H1 (cell line): ENCODE data around the gene FMNL2. TPM values are rescaled to one million over a fixed set of nuclear protein-coding genes. Genes with fewer than 3 reads are reported as not detected.

Experiments
- CTCF ChIA-PET: fragments of 300-600 bp; sonication (Branson Sonifier 250); formaldehyde crosslinking; loops from one replicate; lab custom pipeline; 2021; ENCODE audit not compliant: partially characterized antibody; lab: Charles Lee
- POLR2A ChIA-PET: fragments of 300-600 bp; sonication (Branson Sonifier 250); formaldehyde crosslinking; loops from one replicate; lab custom pipeline; 2021; ENCODE audit warnings: inconsistent platforms; ENCODE audit not compliant: partially characterized antibody; lab: Charles Lee
- DNase-seq, 2 experiments: peaks; one replicate each; pipeline versions ENCODE4 v3.0.0 to v3.0.0-alpha.2; 2010 to 2022; ENCODE audit warnings: low spot score in 2 of 2, low read depth in 1 of 2, mixed read lengths in 1 of 2
- FAIRE-seq: peaks from 2 replicates; lab custom pipeline; 2011; peaks lifted over from hg19 to GRCh38; lab: Jason Lieb, UNC
- H2AFZ ChIP-seq: 2 replicates; pipeline ENCODE4 v1.8.1; 2012; ENCODE audit warnings: low read length, inconsistent platforms
- H2AK5ac ChIP-seq: 2 replicates; pipeline ENCODE4 v1.6.1; 2013; ENCODE audit warnings: low read depth, low read length
- H2BK120ac ChIP-seq: replicated peaks from 2 replicates; pipeline ENCODE3; 2013; ENCODE audit warnings: low read depth, low read length, inconsistent platforms
- H2BK12ac ChIP-seq: 2 replicates; pipeline ENCODE4 v1.6.1; 2013; ENCODE audit warnings: low read depth, low read length
- H2BK15ac ChIP-seq: 2 replicates; pipeline ENCODE4 v1.6.1; 2013; ENCODE audit warnings: low read length
- H2BK20ac ChIP-seq: 2 replicates; pipeline ENCODE4 v1.6.1; 2013; ENCODE audit warnings: low read length
- H2BK5ac ChIP-seq: 2 replicates; pipeline ENCODE4 v1.6.1; 2013; ENCODE audit warnings: low read depth, low read length
- H3K14ac ChIP-seq: 2 replicates; pipeline ENCODE4 v1.6.1; 2013; ENCODE audit warnings: inconsistent platforms; ENCODE audit not compliant: insufficient read length
- H3K18ac ChIP-seq: 2 replicates; pipeline ENCODE4 v1.6.1; 2013; ENCODE audit warnings: low read length; ENCODE audit errors: extremely low read depth
- H3K23ac ChIP-seq: 2 replicates; pipeline ENCODE4 v1.6.1; 2013; ENCODE audit warnings: inconsistent platforms; ENCODE audit not compliant: insufficient read length
- H3K23me2 ChIP-seq: 2 replicates; pipeline ENCODE4 v1.6.1; 2013; ENCODE audit warnings: low read depth, low read length
- H3K27ac ChIP-seq: 2 replicates; pipeline ENCODE4 v1.6.1; 2011; ENCODE audit warnings: low read depth, low read length, inconsistent platforms
- H3K27me3 ChIP-seq, 4 experiments: replicated peaks in 1 of 4; 1 replicate in 1 of 4; 2 replicates in 3 of 4; pipeline versions ENCODE4 v1.6.1 to v1.8.1; 2011 to 2013; ENCODE audit warnings: low read length in 3 of 4, mild to moderate bottlenecking in 3 of 4, inconsistent platforms in 2 of 4, mixed read lengths in 2 of 4, moderate library complexity in 1 of 4; ENCODE audit not compliant: control insufficient read depth in 3 of 4, insufficient read depth in 3 of 4; ENCODE audit errors: extremely low read depth in 1 of 4
- H3K36me3 ChIP-seq, 4 experiments: 2 replicates each; pipeline versions ENCODE4 v1.6.1 to v1.8.1; 2011 to 2013; ENCODE audit warnings: mild to moderate bottlenecking in 4 of 4, low read length in 3 of 4, moderate library complexity in 2 of 4, control low read depth in 1 of 4, inconsistent platforms in 1 of 4; ENCODE audit not compliant: insufficient read depth in 4 of 4, control insufficient read depth in 2 of 4
- H3K4ac ChIP-seq: replicated peaks from 2 replicates; pipeline ENCODE3; 2013; ENCODE audit warnings: low read length, low read depth, mixed read lengths, inconsistent platforms; ENCODE audit not compliant: insufficient read length
- H3K4me1 ChIP-seq, 4 experiments: replicated peaks in 1 of 4; 1 replicate in 1 of 4; 2 replicates in 3 of 4; pipeline versions ENCODE4 v1.6.1 to v1.8.1; 2011 to 2013; ENCODE audit warnings: low read length in 3 of 4, inconsistent platforms in 2 of 4, mixed read lengths in 1 of 4; ENCODE audit not compliant: insufficient read depth in 4 of 4, control insufficient read depth in 3 of 4
- H3K4me2 ChIP-seq, 2 experiments: 2 replicates each; pipeline versions ENCODE4 v1.6.1 to v1.8.1; 2011 to 2013; ENCODE audit warnings: low read depth in 2 of 2, low read length in 2 of 2, control low read depth in 1 of 2, inconsistent platforms in 1 of 2, mild to moderate bottlenecking in 1 of 2; ENCODE audit not compliant: insufficient read depth in 1 of 2
- H3K4me3 ChIP-seq, 4 experiments: fragments of 200-600, 300-600 bp in 1 of 4; sonication (generic), shearing (Covaris generic), sonication (Bioruptor Twin) in 1 of 4; 2 replicates each; pipeline versions ENCODE4 v1.5.1 to v1.8.1; 2011 to 2016; ENCODE audit warnings: low read length in 4 of 4, low read depth in 3 of 4, control low read depth in 2 of 4, inconsistent platforms in 2 of 4, mild to moderate bottlenecking in 2 of 4, mixed read lengths in 1 of 4, moderate library complexity in 1 of 4; ENCODE audit not compliant: insufficient read depth in 2 of 4; ENCODE audit errors: extremely low read depth in 1 of 4
- H3K56ac ChIP-seq: replicated peaks from 2 replicates; pipeline ENCODE3; 2013; ENCODE audit warnings: low read depth, mild to moderate bottlenecking, mixed read lengths, low read length, inconsistent platforms; ENCODE audit not compliant: insufficient read length
- H3K79me1 ChIP-seq: 2 replicates; pipeline ENCODE4 v1.6.1; 2013; ENCODE audit warnings: low read depth, low read length, control low read depth
- H3K79me2 ChIP-seq, 2 experiments: 2 replicates each; pipeline versions ENCODE4 v1.6.1 to v1.8.1; 2012 to 2013; ENCODE audit warnings: low read length in 2 of 2, mild to moderate bottlenecking in 2 of 2, inconsistent platforms in 1 of 2; ENCODE audit not compliant: insufficient read depth in 2 of 2, control insufficient read depth in 1 of 2
- H3K9ac ChIP-seq, 4 experiments: replicated peaks in 1 of 4; 1 replicate in 1 of 4; 2 replicates in 3 of 4; pipeline versions ENCODE4 v1.6.1 to v1.8.1; 2011 to 2013; ENCODE audit warnings: low read depth in 3 of 4, low read length in 3 of 4, control low read depth in 2 of 4, mild to moderate bottlenecking in 2 of 4, moderate library complexity in 2 of 4, inconsistent platforms in 1 of 4; ENCODE audit errors: extremely low read depth in 1 of 4
- H3K9me3 ChIP-seq, 2 experiments: 2 replicates each; pipeline versions ENCODE4 v1.6.1 to v1.8.1; 2012 to 2013; ENCODE audit warnings: mild to moderate bottlenecking in 2 of 2, moderate library complexity in 2 of 2, control low read depth in 1 of 2, inconsistent platforms in 1 of 2, low read depth in 1 of 2, low read length in 1 of 2, mixed read lengths in 1 of 2; ENCODE audit not compliant: insufficient read depth in 2 of 2
- H4K20me1 ChIP-seq, 2 experiments: replicated peaks in 1 of 2; 2 replicates each; pipeline versions ENCODE3 to v1.8.1; 2011 to 2013; ENCODE audit warnings: inconsistent platforms in 2 of 2, low read length in 2 of 2, mild to moderate bottlenecking in 1 of 2; ENCODE audit not compliant: insufficient read depth in 2 of 2, control insufficient read depth in 1 of 2
- H4K5ac ChIP-seq: 2 replicates; pipeline ENCODE4 v1.6.1; 2013; ENCODE audit warnings: low read length, low read depth, mixed read lengths, inconsistent platforms; ENCODE audit not compliant: insufficient read length
- H4K8ac ChIP-seq: 2 replicates; pipeline ENCODE4 v1.8.0; 2013; ENCODE audit warnings: mild to moderate bottlenecking, moderate library complexity, low read length, inconsistent platforms; ENCODE audit not compliant: insufficient read depth; ENCODE audit errors: extremely low read depth
- H4K91ac ChIP-seq: replicated peaks from 2 replicates; pipeline ENCODE3; 2013; ENCODE audit warnings: low read length, mixed read lengths, inconsistent platforms; ENCODE audit not compliant: insufficient read length
- ASH2L ChIP-seq: fragments of 200-600, 300-600 bp; sonication (generic); IDR thresholded peaks from one replicate; pipeline ENCODE4 v1.7.1; 2017; ENCODE audit warnings: low read length
- CBX5 ChIP-seq: fragments of 300-800, 300-1000 bp; sonication (generic); IDR thresholded peaks from 2 replicates; pipeline ENCODE4 v1.7.1; 2016; ENCODE audit warnings: antibody characterized with exemption, low read length, low read depth
- JUN ChIP-seq: IDR thresholded peaks from 2 replicates; pipeline ENCODE4 v1.6.1; 2011; ENCODE audit warnings: low read depth, mild to moderate bottlenecking, improper control_type of control experiment, low read length
- JUND ChIP-seq: IDR thresholded peaks from 2 replicates; pipeline ENCODE4 v1.6.1; 2011; ENCODE audit warnings: mild to moderate bottlenecking, improper control_type of control experiment, low read length
- NANOG ChIP-seq: IDR thresholded peaks from 2 replicates; pipeline ENCODE4 v1.6.1; 2011; ENCODE audit warnings: low read length, low read depth, mild to moderate bottlenecking, inconsistent platforms; ENCODE audit not compliant: insufficient read depth, poor library complexity, severe bottlenecking
- RNF2 ChIP-seq: fragments of 200-900, 300-1000 bp; sonication (generic); IDR thresholded peaks from 2 replicates; pipeline ENCODE4 v1.7.1; 2016; ENCODE audit warnings: borderline replicate concordance, low read depth, mild to moderate bottlenecking, antibody characterized with exemption, low read length; ENCODE audit not compliant: poor library complexity, severe bottlenecking; ENCODE audit errors: missing control alignments
- SIN3A ChIP-seq, 2 experiments: IDR thresholded peaks in 1 of 2; conservative IDR thresholded peaks in 1 of 2; 2 replicates each; pipeline ENCODE4 v1.6.1; 2011 to 2012; ENCODE audit warnings: low read length in 2 of 2, improper control_type of control experiment in 1 of 2, low read depth in 1 of 2, mild to moderate bottlenecking in 1 of 2
- SRF ChIP-seq: IDR thresholded peaks from 2 replicates; pipeline ENCODE4 v1.6.1; 2011; ENCODE audit warnings: mild to moderate bottlenecking, low read depth, low read length, moderate library complexity
- SUZ12 ChIP-seq: fragments of 200-600 bp; sonication (generic); IDR thresholded peaks from 2 replicates; pipeline ENCODE4 v1.6.1; 2012; ENCODE audit warnings: mild to moderate bottlenecking, inconsistent platforms, low read length, moderate library complexity, mixed read lengths
- TCF12 ChIP-seq: IDR thresholded peaks from 2 replicates; pipeline ENCODE4 v1.6.1; 2011; ENCODE audit warnings: low read depth, mild to moderate bottlenecking, low read length
- WGBS, 2 experiments: shearing (Covaris generic) in 1 of 2; methylation state at CpG; one replicate each; pipeline versions ENCODE4 v1.1.6 to v1.1.7; 2013 to 2015; ENCODE audit warnings: low lambda C conversion rate in 2 of 2, mixed read lengths in 2 of 2, inconsistent platforms in 1 of 2, low coverage in 1 of 2, missing lambda C conversion rate in 1 of 2; ENCODE audit not compliant: insufficient replicate concordance in 2 of 2, insufficient coverage in 1 of 2, insufficient read length in 1 of 2; ENCODE audit errors: extremely low coverage in 1 of 2, missing lambda C conversion rate in 1 of 2; 5-methylcytosine and 5-hydroxymethylcytosine counted together
- polyA plus RNA-seq, 7 experiments: library from polyadenylated mRNA; depleted of rRNA in 3 of 7; stranded (reverse) in 5 of 7; unstranded in 2 of 7; fragments of >200 nt in 5 of 7; fragments of 200-250 nt in 2 of 7; gene quantifications; 1 replicate in 5 of 7; 2 replicates in 1 of 7; 4 replicates in 1 of 7; pipeline versions ENCODE4 v1.2.1 to v1.2.3, GENCODE V29; 2011 to 2013; ENCODE audit warnings: missing spikeins in 2 of 7, mixed read lengths in 2 of 7
- total RNA-seq: library from RNA; stranded (reverse); fragmentation: NEBNext Ultra II Directional; extraction: Animal tissue kit (Norgen Biotek cat#: 25700); gene quantifications from 2 replicates; pipeline ENCODE4 v1.2.1, GENCODE V29; 2021
- TF ChIP-seq, protein P1 (sequence below): IDR thresholded peaks from 2 replicates; pipeline ENCODE4 v1.6.1; 2012; ENCODE audit warnings: inconsistent platforms

FMNL2 gene
- total and polyA plus RNA-seq, 2 of the 8 experiments (the other 6 are each of a cell fraction or from before 2014, with no cell fraction given), result 15.5 to 45.1 TPM

DNA sequence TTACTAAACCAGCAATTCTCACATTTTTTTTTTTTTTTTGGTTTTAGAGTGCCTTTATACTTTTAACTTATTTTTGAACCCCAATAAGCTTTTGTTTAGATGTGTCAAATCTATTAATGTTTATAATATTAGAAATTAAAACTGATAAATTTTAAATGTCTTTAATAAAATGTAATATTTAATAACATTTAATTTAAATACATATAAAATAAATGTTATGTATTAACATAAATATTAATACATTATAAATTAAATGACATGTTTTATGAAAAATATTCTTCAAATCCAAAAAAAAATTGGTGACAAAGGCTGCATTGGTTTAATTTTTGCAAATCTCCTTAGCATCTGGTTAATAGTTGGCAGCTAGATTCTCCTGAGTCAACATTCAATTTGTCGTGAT lies 218.5 kb downstream of the FMNL2 start:
- Histone ChIP-seq H3K4me1 (peaks cover 0 to 11% (median 5%) of the 10 kb centered on the region in 4 experiments; a peak in 2 of 7 replicates), H2BK12ac (no peak overlapping the region), H4K8ac (no peak overlapping the region), H3K23me2 (no peaks in the 10 kb centered on the region), H3K23ac (no peak overlapping the region), H4K5ac (no peak overlapping the region), H3K9ac (no peak overlapping the region), H3K56ac (no peak overlapping the region), H2BK20ac (no peak overlapping the region), H2BK15ac (no peak overlapping the region), H3K4ac (no peak overlapping the region), H3K14ac (no peak overlapping the region), H2BK120ac (no peak overlapping the region), H3K79me2 (no peaks in the 10 kb centered on the region), H4K20me1 (no peaks in the 10 kb centered on the region), H3K4me3 (no peak overlapping the region), H4K91ac (no peak overlapping the region), H2AFZ (no peak overlapping the region), H3K79me1 (no peaks in the 10 kb centered on the region), H3K4me2 (no peak overlapping the region), H3K27ac (no peak overlapping the region), H3K9me3 (no peaks in the 10 kb centered on the region), H3K36me3 (peaks cover 0 to 2% (median 1%) of the 10 kb centered on the region in 4 experiments; a peak in 5 of 8 replicates), H3K27me3 (peaks cover 0 to 2% (median 0%) of the 10 kb centered on the region in 4 experiments; a peak in 1 of 7 replicates), H3K18ac (no peak overlapping the region), H2BK5ac (no peak overlapping the region), H2AK5ac (no peak overlapping the region)
- CTCF ChIA-PET, result interaction anchor here (1.2 to 1.5 kb wide), 3 partner anchors 29 to 217 kb away, joined by 3 to 7 read pairs (median 6); no protein-coding TSS in a partner anchor
- POLR2A ChIA-PET, result no interaction called here
- DNase-seq (no peak), FAIRE-seq (no peak)
- WGBS, 2 experiments, result 100% methylated on average over 1 of the region's 1 CpG; no CpG with 5 or more reads in 1 of the 2 experiments
- TF ChIP-seq ASH2L, result no peak
- TF ChIP-seq RNF2, result no peak
- no peak for TF ChIP-seq JUN
- no peak for TF ChIP-seq TCF12
- TF ChIP-seq, protein P1, sequence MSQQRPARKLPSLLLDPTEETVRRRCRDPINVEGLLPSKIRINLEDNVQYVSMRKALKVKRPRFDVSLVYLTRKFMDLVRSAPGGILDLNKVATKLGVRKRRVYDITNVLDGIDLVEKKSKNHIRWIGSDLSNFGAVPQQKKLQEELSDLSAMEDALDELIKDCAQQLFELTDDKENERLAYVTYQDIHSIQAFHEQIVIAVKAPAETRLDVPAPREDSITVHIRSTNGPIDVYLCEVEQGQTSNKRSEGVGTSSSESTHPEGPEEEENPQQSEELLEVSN, result no peak
- TF ChIP-seq NANOG, result no peak
- no peak for TF ChIP-seq CBX5
- no peak for TF ChIP-seq JUND
- TF ChIP-seq SIN3A (conservative IDR thresholded peaks at IDR 0.05 in 1 of 2, IDR thresholded peaks at IDR 0.05 in 1 of 2; ENCODE audit: low read depth in 1 of 2, low read length in 2 of 2), result no peak
- no peak for TF ChIP-seq SRF
- no peak for TF ChIP-seq SUZ12
